Panc1 (cell line): ENCODE results near the gene POFUT2. TPM values are rescaled to one million over a fixed set of nuclear protein-coding genes. Genes with fewer than 3 reads are reported as not detected.
A peak's percentile ranks its signal among the peaks of the same experiment; 100 is the strongest.

Experiments used
- ATAC-seq: fragments of 200-7000 bp; cut with Tn5 transposase; 2 replicates; pipeline ENCODE4 v1.9.1; 2020; ENCODE audit warnings: mild to moderate bottlenecking, moderate library complexity
- BruUV-seq: library from RNA; stranded (reverse); fragments of 400-500 nt; replicated peaks from 2 replicates; lab custom pipeline; 2021; lab: Mats Ljungman, UMichigan
- CTCF ChIA-PET: fragments of 300-600 bp; sonication (Branson Sonifier 250); formaldehyde crosslinking; loops from one replicate; lab custom pipeline; 2022; ENCODE audit warnings: antibody characterized with exemption; lab: Charles Lee
- POLR2A ChIA-PET: fragments of 300-600 bp; sonication (Branson Sonifier 250); formaldehyde crosslinking; loops from one replicate; lab custom pipeline; 2022; ENCODE audit warnings: antibody characterized with exemption; lab: Charles Lee
- DNase-seq: peaks from one replicate; pipeline ENCODE4 v3.0.0-alpha.2; 2010; ENCODE audit warnings: low read depth, low spot score
- H3K27ac ChIP-seq: 2 replicates; pipeline ENCODE4 v1.5.1; 2011; ENCODE audit warnings: mild to moderate bottlenecking, low read length, inconsistent platforms
- H3K27me3 ChIP-seq: fragments of 200-500 bp; sonication (Bioruptor generic); 2 replicates; pipeline ENCODE4 v1.6.0; 2014; ENCODE audit warnings: low read length, inconsistent platforms; ENCODE audit not compliant: control insufficient read depth, insufficient read depth
- H3K36me3 ChIP-seq: fragments of 200-500 bp; sonication (Bioruptor generic); 2 replicates; pipeline ENCODE4 v1.5.1; 2014; ENCODE audit warnings: inconsistent platforms, mild to moderate bottlenecking, low read length, moderate library complexity; ENCODE audit not compliant: control insufficient read depth, insufficient read depth
- H3K4me1 ChIP-seq: 2 replicates; pipeline ENCODE4 v1.5.1; 2011; ENCODE audit warnings: inconsistent platforms, mild to moderate bottlenecking, low read length, moderate library complexity; ENCODE audit not compliant: control insufficient read depth, insufficient read depth
- H3K4me3 ChIP-seq, 2 experiments: 2 replicates each; pipeline ENCODE4 v1.5.1; 2011 to 2012; ENCODE audit warnings: low read depth in 2 of 2, low read length in 2 of 2, mild to moderate bottlenecking in 2 of 2, inconsistent platforms in 1 of 2, moderate library complexity in 1 of 2
- H3K9me3 ChIP-seq: fragments of 200-500 bp; sonication (Bioruptor generic); 2 replicates; pipeline ENCODE4 v1.5.1; 2014; ENCODE audit warnings: low read depth, mild to moderate bottlenecking, inconsistent platforms, low read length, moderate library complexity; ENCODE audit not compliant: control insufficient read depth, insufficient read depth
- POLR2AphosphoS5 ChIP-seq: IDR thresholded peaks from 2 replicates; pipeline ENCODE4 v1.6.1; 2012; ENCODE audit warnings: mild to moderate bottlenecking, low read depth, low read length, moderate library complexity
- SIN3A ChIP-seq: IDR thresholded peaks from 2 replicates; pipeline ENCODE4 v1.6.1; 2012; ENCODE audit warnings: low read depth, mild to moderate bottlenecking, low read length, moderate library complexity, borderline replicate concordance; ENCODE audit not compliant: insufficient read depth
- TCF7L2 ChIP-seq: IDR thresholded peaks from 2 replicates; pipeline ENCODE4 v1.6.1; 2011; ENCODE audit warnings: mild to moderate bottlenecking, low read depth, low read length, inconsistent platforms
- in situ Hi-C: cut with HindIII; loops from 2 replicates; pipeline ENCODE4 v1.10.0; 2016; ENCODE audit warnings: low sequenced_read_pairs, low pct_unique_long_range_greater_than_20kb
- intact Hi-C: fragments of 100-400 bp; cut with micrococcal nuclease; formaldehyde crosslinking; loops from one replicate; pipeline ENCODE4 v1.10.0; 2022; ENCODE audit not compliant: unreplicated experiment
- total RNA-seq: library from RNA; stranded (reverse); gene quantifications from one replicate; pipeline ENCODE4 v1.2.1, GENCODE V29; 2021; ENCODE audit not compliant: unreplicated experiment
- TF ChIP-seq, protein P1 (sequence below), 2 experiments: IDR thresholded peaks; 2 replicates each; pipeline ENCODE4 v1.6.1; 2011 to 2012; ENCODE audit warnings: low read depth in 2 of 2, control low read depth in 1 of 2, low read length in 1 of 2, mild to moderate bottlenecking in 1 of 2, moderate library complexity in 1 of 2; ENCODE audit not compliant: insufficient read depth in 1 of 2
- TF ChIP-seq, protein P2 (sequence below): fragments of 450-650 bp; IDR thresholded peaks from 2 replicates; pipeline ENCODE4 v1.5.1; 2017; ENCODE audit warnings: mild to moderate bottlenecking

Gene POFUT2
- total RNA-seq, 1 experiment from 2014 or later, result 59.6 TPM

DNA sequence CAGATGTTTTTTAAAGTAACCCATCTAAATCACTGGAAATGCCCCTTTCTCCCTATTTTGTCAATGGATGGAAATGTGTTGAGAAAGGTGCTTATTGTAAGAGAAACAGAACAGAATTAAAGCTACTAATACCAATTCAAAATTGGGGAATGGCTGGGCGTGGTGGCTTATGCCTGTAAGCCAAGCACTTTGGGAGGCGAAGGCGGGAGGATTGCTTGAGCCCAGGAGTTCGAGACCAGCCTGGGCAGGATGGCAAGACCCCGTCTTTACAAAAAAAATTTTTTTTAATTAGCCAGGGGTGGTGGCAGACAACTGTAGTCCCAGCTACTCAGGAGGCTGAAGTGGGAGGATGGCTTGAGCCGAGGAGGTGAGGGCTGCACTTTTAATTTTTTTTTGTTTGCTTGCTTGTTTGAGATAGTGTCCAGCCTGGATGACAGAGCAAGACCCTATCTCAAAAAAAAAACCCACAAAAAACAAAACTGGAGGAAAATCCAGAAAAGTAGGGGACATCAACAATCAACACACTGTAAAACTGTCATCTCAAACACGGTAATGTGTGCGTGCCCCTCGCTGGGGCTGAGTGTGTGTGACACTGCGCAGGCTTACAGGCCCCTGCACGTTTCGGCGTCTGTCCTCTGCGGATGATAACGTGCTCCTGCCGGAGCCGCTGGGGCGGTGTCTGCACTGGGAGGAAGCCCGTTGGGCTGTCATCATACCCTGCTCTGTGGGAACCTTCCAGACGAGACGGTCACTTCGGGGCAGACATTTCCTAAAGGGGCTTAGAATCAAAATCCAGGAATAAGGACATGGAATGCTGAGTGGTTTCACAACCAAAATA lies 11.6 kb upstream of the POFUT2 start:
- no peaks in the 10 kb centered on the region for H3K27me3 ChIP-seq
- POLR2A ChIA-PET, result no interaction called here
- H3K9me3 ChIP-seq, result no peaks in the 10 kb centered on the region; the same call in 1 of the 2 replicates
- H3K4me1 ChIP-seq, result peaks cover 47% of the 10 kb centered on the region
- CTCF ChIA-PET, result no interaction called here
- TF ChIP-seq, protein P1, sequence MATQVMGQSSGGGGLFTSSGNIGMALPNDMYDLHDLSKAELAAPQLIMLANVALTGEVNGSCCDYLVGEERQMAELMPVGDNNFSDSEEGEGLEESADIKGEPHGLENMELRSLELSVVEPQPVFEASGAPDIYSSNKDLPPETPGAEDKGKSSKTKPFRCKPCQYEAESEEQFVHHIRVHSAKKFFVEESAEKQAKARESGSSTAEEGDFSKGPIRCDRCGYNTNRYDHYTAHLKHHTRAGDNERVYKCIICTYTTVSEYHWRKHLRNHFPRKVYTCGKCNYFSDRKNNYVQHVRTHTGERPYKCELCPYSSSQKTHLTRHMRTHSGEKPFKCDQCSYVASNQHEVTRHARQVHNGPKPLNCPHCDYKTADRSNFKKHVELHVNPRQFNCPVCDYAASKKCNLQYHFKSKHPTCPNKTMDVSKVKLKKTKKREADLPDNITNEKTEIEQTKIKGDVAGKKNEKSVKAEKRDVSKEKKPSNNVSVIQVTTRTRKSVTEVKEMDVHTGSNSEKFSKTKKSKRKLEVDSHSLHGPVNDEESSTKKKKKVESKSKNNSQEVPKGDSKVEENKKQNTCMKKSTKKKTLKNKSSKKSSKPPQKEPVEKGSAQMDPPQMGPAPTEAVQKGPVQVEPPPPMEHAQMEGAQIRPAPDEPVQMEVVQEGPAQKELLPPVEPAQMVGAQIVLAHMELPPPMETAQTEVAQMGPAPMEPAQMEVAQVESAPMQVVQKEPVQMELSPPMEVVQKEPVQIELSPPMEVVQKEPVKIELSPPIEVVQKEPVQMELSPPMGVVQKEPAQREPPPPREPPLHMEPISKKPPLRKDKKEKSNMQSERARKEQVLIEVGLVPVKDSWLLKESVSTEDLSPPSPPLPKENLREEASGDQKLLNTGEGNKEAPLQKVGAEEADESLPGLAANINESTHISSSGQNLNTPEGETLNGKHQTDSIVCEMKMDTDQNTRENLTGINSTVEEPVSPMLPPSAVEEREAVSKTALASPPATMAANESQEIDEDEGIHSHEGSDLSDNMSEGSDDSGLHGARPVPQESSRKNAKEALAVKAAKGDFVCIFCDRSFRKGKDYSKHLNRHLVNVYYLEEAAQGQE (IDR thresholded peaks at IDR 0.05; ENCODE audit: insufficient read depth in 1 of 2, low read depth in 2 of 2, low read length in 1 of 2), result no peak
- TF ChIP-seq SIN3A, result no peak
- TF ChIP-seq, protein P2, sequence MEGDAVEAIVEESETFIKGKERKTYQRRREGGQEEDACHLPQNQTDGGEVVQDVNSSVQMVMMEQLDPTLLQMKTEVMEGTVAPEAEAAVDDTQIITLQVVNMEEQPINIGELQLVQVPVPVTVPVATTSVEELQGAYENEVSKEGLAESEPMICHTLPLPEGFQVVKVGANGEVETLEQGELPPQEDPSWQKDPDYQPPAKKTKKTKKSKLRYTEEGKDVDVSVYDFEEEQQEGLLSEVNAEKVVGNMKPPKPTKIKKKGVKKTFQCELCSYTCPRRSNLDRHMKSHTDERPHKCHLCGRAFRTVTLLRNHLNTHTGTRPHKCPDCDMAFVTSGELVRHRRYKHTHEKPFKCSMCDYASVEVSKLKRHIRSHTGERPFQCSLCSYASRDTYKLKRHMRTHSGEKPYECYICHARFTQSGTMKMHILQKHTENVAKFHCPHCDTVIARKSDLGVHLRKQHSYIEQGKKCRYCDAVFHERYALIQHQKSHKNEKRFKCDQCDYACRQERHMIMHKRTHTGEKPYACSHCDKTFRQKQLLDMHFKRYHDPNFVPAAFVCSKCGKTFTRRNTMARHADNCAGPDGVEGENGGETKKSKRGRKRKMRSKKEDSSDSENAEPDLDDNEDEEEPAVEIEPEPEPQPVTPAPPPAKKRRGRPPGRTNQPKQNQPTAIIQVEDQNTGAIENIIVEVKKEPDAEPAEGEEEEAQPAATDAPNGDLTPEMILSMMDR, result no peak
- no peak for TF ChIP-seq POLR2AphosphoS5
- no peak for TF ChIP-seq TCF7L2
- no peaks in the 10 kb centered on the region for H3K36me3 ChIP-seq
- DNase-seq, result no peak
- no peak for ATAC-seq
- intact Hi-C loops (no loop called here), in situ Hi-C loops (no loop called here)
- no peak overlapping the region for H3K4me3 ChIP-seq
- no TSS peak for BruUV-seq
- H3K27ac ChIP-seq, result peak overlapping the region; percentile 82

GRCh38 chr21:45297869-45298268 lies 10.2 kb upstream of the POFUT2 start:
- Histone ChIP-seq H3K27me3 (no peaks in the 10 kb centered on the region), H3K4me3 (no peak overlapping the region), H3K27ac (peak overlapping the region; percentile 95; the same call in 1 of the 2 replicates), H3K36me3 (no peaks in the 10 kb centered on the region), H3K4me1 (peaks cover 61% of the 10 kb centered on the region), H3K9me3 (no peaks in the 10 kb centered on the region; the same call in 1 of the 2 replicates)
- no TSS peak for BruUV-seq
- CTCF ChIA-PET, result interaction anchor here (1.0 kb wide), 1 partner anchor 11 kb away, joined by 4 read pairs; no protein-coding TSS in a partner anchor
- intact Hi-C loops, result no loop called here
- POLR2A ChIA-PET, result interaction anchor here (0.7 kb wide), 1 partner anchor 106 kb away, joined by 3 read pairs; no protein-coding TSS in a partner anchor
- TF ChIP-seq, protein P1 (IDR thresholded peaks at IDR 0.05; ENCODE audit: insufficient read depth in 1 of 2, low read depth in 2 of 2, low read length in 1 of 2), result no peak
- no peak for TF ChIP-seq TCF7L2
- TF ChIP-seq POLR2AphosphoS5, result no peak
- TF ChIP-seq, protein P2, result no peak
- TF ChIP-seq SIN3A, result no peak
- ATAC-seq (no peak), DNase-seq (no peak)
- in situ Hi-C loops, result no loop called here
